WI38 (cell line): ENCODE measurements around the gene TRIM50.
"Not testable (repeated sequence)": the region's sequence is repeated elsewhere in the genome, so short reads cannot be mapped to it uniquely, and the experiment has no call there.

Experiments
- H3K4me3 ChIP-seq: 2 replicates; pipeline ENCODE4 v1.5.1; 2011; ENCODE audit warnings: low read depth, mild to moderate bottlenecking, control low read depth, low read length
- TF ChIP-seq, protein P1 (sequence below): IDR thresholded peaks from 2 replicates; pipeline ENCODE4 v1.5.1; 2012; ENCODE audit warnings: low read depth, mild to moderate bottlenecking, control low read depth, low read length

TRIM50 gene

DNA sequence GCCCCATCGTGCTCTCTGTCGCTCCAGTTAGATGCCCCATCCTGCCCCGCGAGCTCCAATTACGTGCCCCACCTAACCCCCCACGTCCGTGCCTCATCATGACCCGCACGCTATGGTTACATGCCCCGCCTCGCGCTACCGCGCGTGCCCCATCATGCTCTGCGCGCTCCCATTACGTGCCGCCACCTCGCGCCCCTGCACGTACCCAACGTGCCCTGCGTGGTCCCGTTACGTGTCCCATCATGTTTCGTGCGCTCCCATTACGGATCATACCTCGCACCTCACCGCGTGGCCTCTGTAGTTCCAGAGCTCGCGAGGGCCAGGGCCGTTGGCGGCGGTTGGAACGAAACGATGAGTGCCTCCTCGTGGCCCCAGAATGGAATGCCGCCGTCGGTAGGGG is at the start of gene TRIM50, which contains the start of gene FKBP6:
Gene TRIM50 (minus strand): TSS at position 161 of the 400 bp plus-strand sequence. CDS start 3,295 bp downstream, outside the sequence.
Gene FKBP6 (plus strand): TSS at position 240 of the 400 bp plus-strand sequence. CDS start 268 bp downstream, outside the sequence.
- H3K4me3 ChIP-seq = not testable (repeated sequence)

DNA sequence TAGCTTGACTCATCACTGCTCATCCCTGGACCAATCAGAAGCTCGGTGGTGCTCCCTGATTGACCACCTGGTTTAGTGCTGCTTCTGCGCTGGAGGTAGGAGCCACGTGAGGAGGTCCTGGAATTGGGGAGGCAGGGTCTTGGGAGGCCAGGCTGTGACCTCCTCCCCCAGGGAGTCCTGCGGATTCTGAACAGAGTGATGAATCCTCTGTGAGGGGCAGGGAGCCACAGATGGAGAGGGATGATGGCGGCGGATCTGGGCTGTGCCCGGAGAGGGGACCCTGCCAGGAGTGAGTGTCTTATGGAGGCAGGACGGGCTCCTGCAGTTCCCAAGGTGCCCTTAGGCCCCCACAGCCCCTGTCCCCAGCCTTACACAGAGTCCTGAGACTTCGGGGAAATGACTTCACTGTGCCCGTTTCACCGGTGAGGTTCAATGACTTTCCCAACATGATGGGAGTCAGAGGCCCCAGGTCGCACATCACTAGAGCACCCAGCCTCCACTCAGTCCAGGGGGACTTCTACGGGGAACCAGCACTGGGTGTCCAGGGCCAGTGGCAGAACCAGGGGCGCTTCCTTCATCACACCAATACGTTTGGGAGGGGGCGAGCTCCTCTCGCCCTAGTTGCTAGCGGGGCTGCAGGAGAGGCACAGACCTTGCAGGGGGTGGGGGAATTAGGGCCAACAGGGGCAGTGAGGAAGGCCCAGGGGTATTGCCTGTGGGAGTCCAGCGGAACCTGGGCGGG is 49.0 kb upstream of the TRIM50 start:
- TF ChIP-seq, protein P1, sequence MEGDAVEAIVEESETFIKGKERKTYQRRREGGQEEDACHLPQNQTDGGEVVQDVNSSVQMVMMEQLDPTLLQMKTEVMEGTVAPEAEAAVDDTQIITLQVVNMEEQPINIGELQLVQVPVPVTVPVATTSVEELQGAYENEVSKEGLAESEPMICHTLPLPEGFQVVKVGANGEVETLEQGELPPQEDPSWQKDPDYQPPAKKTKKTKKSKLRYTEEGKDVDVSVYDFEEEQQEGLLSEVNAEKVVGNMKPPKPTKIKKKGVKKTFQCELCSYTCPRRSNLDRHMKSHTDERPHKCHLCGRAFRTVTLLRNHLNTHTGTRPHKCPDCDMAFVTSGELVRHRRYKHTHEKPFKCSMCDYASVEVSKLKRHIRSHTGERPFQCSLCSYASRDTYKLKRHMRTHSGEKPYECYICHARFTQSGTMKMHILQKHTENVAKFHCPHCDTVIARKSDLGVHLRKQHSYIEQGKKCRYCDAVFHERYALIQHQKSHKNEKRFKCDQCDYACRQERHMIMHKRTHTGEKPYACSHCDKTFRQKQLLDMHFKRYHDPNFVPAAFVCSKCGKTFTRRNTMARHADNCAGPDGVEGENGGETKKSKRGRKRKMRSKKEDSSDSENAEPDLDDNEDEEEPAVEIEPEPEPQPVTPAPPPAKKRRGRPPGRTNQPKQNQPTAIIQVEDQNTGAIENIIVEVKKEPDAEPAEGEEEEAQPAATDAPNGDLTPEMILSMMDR = no peak
- H3K4me3 ChIP-seq = no peak overlapping the region

DNA sequence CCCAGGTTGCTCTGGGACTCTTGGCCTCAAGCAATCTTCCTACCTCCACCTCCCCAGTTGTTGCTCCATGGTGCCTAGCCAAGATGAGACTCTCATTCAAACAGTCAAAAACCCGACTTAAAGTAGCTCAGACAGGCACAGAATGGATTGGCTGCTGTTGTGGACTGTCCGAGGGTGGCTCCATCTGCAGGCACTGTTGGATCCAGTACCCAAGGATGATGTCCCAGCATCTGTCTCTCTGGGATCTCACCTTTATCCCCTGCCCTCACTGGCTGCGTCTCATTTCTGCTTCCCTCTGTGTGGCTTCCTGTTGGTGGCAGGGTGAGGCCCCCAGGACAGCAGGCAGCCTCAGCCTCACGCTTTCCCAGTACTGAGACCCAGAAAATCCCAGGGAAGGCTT is 48.4 kb upstream of the TRIM50 start:
- H3K4me3 ChIP-seq = not testable (repeated sequence)

GRCh38 chr7:73373741-73374140 is 45.9 kb upstream of the TRIM50 start:
- no peak overlapping the region for H3K4me3 ChIP-seq
- TF ChIP-seq, protein P1 = no peak

DNA sequence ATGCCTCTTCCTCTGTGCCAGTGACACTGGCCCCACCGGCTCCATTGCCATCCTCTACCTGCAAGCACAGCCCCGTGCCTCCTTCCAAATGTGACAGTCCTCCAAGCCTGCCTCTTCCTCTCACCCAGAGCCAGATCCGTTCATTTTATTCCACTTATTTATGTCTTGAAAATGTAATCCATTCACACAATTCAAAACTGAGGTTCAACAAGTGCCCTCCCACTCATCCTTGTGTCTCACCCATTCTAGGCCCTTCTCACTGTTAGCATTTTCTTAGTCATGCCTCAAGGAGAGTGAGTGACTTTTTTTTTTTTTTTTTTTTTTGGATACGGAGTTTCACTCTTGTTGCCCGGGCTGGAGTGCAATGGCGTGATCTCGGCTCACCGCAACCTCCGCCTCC is 41.7 kb upstream of the TRIM50 start:
- TF ChIP-seq, protein P1 = no peak
- no peak overlapping the region for H3K4me3 ChIP-seq

- TF ChIP-seq, protein P1 = no peak
- no peak overlapping the region for H3K4me3 ChIP-seq
Measured at GRCh38 chr7:73369009-73369408, 41.1 kb upstream of the TRIM50 start.

DNA sequence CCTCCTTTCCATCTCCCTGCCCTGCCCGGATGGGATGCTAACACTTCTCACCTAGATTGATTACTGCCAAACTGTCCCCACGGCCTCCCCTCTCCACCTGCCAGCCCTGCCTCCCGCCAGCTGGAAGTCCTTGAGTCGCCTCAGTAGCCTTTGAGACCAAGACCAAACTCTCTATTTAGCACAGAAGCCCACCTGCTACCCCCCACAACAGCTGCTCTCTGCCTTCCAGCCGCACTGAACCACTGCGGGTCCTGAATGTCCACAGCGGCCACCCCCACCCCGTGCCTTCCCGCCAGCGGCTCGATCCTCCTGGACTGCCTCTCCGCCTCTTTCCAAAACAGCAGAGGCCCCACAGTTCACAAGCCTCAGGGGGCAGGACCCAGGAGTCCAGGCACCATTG is 39.1 kb upstream of the TRIM50 start:
- TF ChIP-seq, protein P1 = no peak
- no peak overlapping the region for H3K4me3 ChIP-seq

DNA sequence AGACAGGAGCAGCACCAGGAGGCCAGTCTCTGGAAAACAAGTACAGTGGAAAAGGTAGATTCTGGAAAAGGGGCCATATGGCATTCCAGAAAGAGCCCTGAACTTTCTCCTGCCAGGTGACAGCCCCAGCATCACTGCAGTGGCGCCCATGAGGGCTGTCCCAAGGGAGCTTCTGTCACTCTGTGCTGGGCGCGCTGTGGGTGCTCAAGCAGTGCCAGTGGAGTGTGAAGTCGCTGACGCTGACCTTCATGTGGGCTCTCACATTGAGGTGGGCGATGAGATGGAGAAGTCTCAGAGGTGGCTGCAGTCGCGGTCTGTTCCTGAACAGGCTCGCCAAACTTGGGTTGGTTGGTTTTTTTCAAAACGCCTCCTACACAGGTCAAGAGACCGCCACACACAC is 38.2 kb upstream of the TRIM50 start:
- no peak overlapping the region for H3K4me3 ChIP-seq
- TF ChIP-seq, protein P1 = no peak
